DMS114 treated with DMSO at 0.1 percent for 48 hours (cell line): ENCODE results near the gene GTSE1.
A peak's percentile ranks its signal among the peaks of the same experiment; 100 is the strongest.

Experiments
- DNase-seq: peaks from one replicate; lab custom pipeline; 2025; ENCODE audit not compliant: unreplicated experiment; lab: John Stamatoyannopoulos, UW

Gene GTSE1

DNA sequence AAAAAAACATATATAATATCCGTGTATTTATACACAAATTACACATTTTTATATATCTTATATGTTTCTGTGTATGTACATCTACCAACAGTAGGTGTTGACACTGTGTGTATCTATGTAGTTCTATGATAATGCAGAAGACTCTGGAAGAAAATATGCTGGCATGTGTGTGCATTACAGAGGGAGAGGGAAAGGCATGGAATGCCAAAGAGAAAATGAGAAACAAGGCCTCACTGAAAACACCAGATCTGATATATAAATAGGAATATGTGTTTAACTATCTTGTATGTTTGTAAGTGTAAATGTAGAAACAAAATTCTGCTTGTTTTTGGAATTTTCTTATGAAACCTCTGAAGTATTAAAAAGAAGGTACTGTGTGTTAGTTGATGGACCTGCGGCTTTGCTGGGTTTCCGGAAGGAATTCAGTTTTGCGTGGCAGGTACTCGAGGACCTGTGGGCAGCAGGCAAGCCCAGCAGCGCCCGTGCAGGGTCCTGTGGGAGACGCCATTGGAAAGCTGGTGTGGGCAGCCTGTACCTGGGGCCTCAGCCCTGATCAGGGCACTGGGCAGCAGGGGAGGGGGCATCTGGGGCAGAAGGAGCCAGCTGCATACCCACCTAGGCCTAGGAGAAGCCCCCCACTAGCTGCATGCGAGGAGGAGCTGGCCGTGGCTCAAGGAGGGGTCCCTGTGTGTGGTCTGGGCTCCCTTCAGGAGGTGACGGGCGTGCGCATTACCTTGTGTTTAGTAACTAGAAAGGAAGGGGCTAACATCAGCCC lies 31.2 kb downstream of the GTSE1 start:
- DNase-seq, result no peak

DNA sequence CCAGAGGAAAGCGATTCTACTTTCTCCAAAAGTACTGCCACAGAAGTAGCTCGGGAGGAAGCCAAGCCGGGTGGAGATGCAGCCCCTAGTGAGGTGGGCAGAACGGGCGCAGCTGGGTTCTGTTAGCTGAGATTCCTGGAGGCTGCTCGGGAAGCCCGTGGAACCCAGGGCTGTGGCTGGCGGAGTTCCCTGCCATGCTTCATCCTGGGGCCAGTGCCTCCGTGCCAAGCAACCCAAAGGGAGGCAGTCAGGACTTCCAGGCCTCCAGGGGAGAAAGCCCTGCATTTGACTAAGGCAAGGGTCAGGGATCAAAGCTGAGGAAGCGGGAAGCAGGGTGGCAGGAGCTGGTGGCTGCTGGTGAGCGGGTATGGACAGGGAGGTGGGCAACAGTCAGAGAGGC lies 32.1 kb downstream of the GTSE1 start:
- no peak for DNase-seq

DNA sequence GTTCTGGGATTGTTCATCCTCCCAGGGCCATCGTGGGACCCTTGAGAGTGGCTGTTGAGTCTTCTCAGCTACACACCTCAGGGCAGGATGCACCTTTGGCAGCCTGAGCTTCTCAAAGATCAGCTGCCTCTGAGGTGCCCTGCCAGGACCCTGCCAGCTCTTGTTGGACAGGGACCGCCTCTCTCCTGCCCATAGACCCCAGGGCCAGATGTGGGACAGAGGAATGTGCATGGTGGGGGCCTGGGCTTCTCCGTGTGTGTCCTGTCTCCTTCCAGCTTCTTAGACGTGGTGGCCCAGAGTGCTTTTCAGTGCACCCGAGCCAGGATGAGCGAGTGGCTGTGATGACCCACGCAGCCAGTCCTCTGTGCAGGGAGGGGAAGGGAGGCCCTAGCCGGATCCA lies 32.9 kb downstream of the GTSE1 start:
- DNase-seq, result no peak

DNA sequence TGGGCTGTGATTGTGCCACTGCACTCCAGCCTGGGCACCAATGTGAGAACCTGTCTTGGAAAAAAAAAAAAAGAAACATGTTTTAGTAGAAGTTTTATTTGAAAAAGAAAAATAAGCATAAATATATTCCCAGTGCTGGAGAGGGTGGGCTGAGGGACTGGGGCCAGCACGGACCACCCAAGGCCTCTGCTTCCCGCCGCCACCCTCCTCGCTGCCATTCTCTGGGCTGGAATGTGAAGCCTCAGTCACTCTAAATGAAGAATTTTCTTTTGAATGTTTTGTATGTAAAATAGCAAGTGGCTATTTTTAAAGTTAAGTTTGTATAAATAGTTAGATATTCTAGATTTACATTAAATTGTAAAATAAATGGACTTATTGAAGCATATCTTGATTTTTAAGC lies 33.8 kb downstream of the GTSE1 start:
- no peak for DNase-seq

DNA sequence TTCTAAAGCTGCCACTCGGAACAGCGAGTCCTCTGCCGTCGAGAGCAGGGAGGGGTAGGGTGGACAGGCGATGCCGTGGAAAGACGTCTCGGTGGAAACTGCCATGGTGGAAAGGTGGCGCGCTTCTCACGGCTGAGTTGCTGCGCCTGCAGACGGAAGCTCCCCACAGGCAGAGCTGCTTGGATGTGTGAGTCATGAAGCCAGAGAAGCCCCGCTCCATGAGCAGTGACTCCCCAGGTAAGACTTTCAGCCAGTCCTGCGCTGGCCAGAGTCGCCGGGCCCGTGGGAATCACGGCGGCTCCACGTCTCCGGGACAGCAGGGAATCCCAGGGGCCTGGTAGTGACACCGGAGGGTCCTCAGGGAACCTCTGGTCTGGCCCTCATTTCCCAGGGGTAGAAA lies 34.8 kb downstream of the GTSE1 start:
- no peak for DNase-seq

DNA sequence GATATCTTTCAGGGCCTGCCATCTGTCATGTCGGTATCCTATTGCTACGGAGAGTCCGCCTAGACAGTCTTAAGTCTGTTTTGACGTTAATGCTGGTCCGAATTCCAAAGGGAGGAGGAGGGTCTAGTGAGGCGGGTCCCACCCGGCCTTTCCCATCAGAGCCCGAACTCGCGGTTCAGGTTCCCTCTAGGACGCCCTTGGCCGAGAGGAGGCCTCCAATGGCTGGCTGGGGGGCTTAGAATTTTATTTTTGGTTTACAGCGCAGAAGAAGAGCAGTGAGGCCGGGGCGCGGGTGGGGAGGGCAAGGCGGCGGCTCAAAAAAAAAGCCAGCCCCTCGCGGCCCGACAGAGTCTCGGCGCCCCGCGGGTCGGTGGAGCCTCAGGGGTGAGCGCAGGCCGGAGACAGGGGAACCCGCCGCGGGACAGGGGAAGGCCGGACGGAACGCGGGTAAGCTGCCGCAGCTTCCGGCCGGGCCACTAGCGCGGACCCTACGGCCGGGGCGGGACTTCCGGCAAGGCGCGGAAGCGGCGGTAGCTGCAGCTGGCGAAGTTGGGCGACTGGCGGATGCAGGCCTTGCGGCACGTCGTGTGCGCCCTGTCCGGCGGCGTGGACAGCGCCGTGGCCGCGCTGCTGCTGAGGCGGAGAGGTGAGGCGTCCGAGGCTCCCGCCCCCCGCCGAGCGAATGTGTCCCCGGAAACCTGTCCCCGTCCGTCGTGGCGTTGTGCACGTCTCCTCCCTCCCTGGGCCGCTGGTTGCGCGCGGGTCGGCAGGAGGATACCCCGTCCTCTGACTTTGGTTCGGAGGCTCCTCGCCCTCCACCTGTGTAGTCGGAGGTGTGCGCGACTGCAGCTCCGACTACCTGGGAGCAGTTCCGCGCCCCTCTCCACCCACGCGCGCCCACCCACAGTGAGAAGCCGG lies 38.8 kb downstream of the GTSE1 start, which contains the start of gene TRMU:
Gene TRMU (plus strand): TSS at position 514 of the 918 bp plus-strand sequence. CDS start 51 bp downstream, at position 565.
- peak; percentile 62 for DNase-seq

DNA sequence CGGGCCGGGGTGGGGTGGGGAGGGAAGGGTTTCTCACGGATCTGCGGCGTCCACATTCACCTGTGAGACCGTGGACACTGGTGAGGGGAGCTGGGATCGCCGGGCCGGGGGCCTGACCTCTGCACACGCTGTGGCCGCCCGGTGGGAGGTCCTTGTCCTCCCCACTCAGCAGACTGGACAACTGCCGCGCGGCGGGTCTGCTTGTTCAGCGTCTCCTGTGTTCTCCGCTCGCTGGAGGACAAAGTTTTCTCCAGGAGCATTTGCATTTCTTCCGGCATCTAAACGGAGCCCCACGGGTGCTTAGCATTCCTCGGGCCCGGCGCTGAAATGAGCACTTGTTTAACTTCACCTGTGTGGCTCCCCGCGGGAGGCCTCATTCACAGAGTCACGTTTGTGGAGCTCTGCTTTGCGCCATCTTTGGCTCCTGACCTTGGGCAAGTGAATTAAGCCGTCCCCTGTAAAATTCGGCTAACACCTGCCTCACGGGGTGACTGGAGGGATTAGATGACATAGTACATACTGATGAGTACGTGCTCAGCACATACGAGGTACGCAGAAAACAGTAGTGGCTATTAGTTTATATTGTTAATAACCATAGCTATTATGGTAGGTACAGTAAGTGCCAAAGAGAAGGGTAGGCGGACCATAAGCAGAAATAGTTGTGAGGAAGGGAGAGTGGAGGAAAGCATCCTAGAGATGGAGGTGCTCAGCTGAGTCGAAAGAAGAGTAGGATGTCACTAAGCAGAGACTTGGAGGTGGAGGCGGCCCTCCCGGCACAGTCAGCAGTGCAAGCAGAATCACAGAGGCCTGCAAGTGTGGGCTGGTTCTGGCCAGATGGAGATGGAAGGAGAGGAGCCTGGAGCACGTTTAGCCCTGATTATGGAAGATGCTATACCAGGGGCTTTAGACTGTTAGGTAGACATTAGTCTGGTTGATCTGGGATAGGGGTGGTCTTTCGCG lies 39.7 kb downstream of the GTSE1 start:
- DNase-seq, result no peak

DNA sequence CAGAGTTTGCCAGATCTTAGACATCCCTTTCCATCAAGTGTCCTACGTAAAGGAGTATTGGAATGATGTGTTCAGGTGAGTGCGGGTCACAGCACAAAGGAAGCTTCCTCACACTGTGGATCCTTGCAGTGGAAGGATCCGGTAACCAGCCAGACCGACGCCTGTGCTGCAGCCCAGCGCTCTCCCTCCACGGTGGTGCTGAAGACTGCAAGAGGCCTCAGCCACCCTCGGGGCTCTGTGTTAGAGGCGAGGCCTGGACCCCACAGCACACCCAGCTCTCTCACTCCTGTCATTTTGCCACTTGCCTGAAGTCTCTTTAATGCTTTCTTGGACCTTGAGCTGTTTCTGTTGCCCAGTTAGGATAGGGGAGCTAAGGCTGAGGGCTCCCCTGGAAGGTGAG lies 41.2 kb downstream of the GTSE1 start:
- DNase-seq, result no peak

DNA sequence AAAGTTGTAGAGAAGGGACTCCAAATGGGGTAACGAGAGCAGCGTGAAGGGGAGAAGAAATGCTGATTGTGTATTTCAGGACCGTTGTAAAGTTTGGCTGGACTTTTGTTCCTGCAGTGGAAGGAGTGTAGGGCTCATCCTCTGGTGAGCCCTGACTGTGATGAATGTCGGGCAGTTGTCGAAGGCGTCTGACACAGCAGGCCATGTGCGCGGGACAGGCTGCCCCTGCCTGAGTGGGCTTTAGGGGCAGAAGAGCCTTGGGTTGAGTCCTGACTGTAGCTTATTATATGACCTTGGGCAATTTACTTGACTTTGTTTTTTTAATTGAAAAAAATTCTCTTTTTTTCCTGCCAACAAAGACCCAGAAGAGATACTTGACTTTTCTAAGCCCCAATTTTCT lies 42.0 kb downstream of the GTSE1 start:
- no peak for DNase-seq

DNA sequence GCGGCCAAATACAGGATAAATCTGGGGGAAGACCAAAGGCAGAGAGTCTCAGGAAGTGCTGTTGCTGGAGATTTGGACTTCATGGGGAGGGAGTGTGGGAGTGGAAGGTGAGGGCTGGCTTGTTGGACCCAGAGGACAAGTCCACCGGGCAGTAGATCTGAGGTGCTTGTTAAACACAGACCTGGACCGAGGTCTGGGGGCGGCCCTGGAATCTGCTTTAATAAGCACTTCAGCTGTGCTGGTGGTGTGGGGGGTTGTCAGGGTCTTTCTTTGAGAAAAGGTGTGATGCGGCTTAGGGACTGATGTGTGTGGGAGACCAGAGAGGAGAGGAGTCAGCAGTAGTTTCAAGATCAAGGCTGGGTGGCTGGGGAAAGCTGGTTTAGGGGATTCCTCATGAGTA lies 43.3 kb downstream of the GTSE1 start:
- DNase-seq, result no peak

DNA sequence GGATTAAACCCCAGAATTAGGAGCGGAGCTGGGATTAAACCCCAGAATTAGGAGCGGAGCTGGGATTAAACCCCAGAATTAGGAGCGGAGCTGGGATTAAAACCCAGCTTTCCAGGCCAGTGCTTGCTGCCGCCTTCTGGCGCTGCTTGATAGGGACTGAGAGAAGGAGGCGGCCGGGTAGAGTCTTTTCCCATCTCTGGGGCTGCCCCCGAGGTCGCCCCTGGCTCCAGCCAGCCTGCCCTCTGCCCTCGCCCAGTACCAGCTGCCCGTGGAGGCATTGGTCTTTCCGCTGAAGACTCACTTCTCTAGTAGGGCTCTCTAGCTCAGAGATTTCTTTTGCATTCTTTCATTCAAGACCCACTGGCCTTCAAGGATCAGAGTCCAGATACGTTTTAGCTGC lies 44.0 kb downstream of the GTSE1 start:
- no peak for DNase-seq

DNA sequence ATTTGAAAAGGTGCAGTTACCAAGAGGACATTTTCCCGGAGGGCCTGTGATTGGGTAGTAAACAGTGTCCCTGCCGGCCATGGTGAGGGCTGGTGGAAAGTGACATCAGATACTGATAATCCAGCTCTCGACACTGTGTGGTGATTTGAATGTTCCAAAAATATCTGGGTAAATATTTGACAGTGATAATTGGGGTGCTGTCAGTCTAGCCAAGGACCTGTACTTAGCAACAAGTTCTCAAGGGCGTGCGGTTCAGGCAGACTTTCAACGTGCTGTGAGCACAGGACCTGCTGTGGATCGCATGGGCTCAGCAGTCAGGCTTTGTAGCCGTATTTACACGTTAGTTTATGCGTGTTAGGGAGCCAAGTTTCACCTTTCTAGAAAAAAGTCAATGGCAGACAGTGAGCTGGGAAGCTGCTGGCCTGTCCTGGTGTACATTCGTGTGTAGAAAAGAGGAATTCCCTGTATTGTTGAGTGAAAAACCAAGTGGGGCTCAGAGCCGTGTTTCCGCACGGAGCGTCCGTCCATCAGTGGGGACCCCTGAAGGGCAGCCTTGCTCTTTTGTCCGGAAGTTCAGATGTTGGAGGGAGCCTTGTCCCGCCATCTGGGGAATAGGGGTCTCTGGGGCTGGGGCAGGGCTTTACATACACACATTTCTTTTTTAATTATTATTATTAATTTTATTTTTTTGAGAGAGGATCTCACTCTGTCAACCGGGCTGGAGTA lies 50.2 kb downstream of the GTSE1 start:
- DNase-seq, result no peak

DNA sequence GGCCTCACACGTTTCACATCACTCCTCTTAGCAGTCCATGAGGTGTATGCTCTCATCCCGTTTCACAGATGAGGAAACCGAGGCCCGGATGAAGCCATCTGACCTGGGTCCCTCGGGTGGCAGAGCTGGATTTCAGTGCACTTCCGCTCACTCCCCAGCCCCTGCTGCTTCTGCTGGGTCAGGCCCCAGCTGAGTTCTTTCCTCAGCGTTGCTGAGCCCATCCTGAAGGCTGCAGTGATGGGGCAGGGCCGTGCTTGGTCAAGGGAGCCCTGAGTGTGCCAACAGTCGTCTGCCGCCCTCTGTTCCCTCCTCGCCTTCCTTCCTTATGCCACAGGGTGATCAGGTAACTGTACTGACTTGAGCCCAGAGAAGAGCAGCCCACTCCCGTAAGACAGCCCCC lies 51.0 kb downstream of the GTSE1 start:
- DNase-seq, result no peak

DNA sequence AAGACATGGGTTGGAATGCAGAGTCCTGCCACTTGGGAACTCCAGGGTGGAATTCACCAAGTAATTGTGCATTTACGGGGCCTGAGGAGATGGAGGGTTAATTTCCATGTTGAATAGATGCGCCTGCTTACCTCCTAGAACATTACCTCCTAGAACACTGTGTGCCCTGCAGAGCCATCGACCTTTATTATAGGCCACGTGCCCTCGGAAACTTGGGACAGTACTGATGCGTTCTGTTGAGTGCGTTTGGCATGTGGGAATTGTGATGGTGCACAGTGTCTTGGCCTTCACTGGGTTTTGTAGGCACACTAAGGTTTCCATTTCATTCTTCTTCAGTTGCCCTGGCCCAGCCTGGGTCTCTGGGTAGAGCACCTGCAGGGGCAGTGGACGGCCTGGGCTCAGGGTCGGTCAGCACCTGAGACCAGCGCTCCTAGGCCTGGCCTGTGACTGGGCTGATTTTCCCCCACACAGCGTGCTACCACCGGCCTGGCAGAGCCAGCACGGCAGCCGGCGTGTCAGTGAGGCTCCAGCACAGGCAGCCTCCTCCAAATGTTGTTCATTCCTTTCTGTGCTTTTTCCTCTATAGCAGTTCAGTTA lies 51.5 kb downstream of the GTSE1 start:
- no peak for DNase-seq

DNA sequence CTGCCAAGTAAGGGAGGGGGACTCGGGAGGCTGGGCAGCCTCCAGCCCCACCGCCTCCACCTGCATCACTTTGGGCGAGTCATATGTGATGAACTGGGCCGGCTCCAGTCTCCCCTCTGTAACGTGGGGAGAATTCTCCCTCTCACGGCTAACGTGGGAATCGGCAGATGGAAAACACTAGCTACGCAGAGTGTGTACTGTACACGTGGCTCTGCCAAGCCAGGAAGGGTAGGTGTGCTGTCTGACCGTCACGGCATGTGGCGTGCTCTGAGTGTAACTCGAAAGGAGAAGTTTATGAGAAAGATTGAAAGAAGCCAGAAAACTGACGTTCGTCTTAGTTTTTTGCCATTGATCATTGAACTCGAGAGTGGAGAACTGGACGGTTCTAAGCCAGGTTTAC lies 52.6 kb downstream of the GTSE1 start:
- DNase-seq, result no peak

DNA sequence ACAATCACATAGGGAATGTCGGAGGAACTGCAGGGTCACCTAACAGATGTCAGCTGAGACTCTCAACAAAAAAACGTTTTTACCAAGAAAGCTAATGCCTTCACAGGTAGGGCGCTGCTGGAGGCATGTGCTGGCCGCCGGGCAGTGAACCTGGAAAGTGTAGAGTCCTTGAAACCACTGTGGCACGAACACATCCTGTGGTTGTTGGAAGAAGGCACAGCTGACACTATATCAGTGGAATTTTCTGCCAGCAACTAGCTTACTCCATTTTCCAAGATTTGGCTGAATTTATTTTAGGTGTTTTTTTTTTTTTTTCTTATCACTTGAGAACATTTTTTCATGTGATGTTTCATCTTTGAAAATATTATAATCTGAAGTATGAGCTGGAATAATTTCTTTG lies 53.0 kb downstream of the GTSE1 start:
- DNase-seq, result no peak

DNA sequence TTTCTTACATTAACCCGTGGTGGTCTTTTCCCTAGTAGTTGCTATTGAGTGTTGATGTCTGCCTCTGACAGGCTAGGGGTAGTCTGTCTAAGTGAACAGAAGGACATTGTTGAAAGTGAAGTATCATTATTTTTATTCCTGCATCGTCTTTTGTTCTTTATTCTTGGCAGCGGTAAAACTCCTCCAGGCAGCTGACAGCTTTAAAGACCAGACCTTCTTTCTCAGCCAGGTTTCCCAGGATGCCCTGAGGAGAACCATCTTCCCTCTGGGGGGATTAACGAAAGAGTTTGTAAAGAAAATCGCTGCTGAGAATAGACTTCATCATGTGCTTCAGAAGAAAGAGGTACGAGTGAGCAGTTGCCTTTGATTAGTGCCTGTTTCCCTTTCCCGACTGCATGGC lies 53.5 kb downstream of the GTSE1 start:
- no peak for DNase-seq

DNA sequence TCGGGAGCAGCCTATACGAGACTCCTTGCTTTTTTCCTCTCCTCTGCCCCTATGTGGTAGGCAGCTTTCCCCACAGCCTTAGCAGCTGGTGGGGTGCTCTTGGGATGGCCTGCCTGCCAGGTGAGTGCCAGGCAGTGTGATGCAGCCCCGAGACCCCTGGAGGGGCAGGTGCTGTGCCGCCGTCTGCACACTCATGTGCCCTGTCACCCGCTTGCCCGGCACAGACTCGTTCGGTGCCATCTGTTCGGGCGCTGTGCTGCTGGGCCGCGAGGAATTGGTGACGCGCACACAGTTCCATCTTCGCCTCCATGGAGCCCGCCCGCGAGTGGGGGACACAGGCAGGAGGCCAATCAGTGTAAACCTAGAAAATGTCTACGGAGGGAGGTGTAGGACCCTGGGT lies 54.0 kb downstream of the GTSE1 start:
- DNase-seq, result no peak

DNA sequence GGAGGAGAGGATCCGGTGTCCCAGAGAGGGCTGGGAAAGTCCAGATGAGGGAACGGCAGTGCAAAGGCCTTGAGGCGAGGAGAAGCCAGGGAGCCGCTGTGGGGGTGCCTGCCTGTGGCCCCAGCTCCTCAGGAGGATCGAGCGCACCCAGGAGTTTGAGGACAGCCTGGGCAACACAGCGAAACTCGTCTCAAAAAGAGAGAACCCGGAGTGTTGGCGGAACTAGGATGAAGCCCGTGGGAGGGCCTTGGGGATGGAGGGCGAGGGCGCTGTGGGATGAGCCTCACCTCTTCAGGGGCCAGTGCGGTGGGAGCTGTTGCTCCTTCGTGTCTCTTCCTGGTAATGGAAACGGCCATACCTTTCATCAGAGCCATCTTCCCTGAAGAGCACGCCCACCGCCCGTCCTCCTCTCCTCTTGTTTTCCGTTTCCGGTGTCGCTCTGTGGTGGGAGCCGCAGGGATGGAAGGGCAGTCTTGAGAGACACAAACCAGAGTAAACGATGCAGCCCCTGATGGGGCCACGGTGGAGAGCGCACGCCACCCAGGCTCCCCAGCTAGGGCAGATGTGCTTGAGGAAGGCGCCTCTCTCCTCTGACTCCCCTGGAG lies 54.6 kb downstream of the GTSE1 start:
- no peak for DNase-seq

DNA sequence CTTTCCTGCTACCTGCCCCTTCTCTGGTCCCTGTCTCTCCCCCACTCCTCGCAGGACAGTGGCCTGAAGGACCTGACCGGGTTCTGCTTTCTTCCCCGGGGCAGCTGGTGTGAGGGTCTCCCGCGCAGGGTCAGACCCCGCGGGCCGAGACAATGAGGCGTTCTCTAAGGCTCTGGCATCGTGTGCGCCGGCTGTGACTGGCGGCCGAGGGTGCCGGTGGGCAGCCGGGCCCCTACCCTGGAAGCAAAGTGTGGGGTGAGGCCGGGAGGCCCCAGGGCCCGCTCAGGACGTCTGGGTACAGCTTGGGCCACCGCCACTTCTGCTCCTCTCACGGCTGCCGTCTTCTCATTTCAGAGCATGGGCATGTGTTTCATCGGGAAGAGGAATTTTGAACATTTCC lies 55.1 kb downstream of the GTSE1 start:
- DNase-seq, result no peak
